ENCODE measurements around the gene CCL2.

The CCL2 gene

DNA sequence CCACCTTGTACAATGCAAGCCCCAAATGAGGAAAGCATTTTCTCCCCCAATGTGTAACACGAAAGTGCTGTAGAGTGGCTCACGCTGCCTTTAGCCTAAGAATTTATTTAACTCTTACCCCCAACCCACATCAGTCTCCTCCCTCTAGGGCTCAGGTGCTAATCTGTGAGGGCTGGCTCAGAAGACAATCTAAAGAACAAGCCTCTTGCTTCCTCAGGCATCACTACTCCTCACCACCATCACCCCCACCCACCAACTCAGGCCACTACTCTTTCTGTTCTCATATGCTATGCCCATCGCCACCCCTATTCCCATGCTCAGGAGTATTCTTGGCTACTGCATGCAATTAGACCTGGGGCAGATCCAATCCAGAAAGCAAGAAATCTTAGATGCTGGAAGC is 3.9 kb upstream of the CCL2 start:
- H3K4me3 Mint-ChIP-seq, result no peak overlapping the region
- peaks cover 9% of the 10 kb centered on the region for H3K4me1 Mint-ChIP-seq
- H3K27me3 Mint-ChIP-seq, result peaks cover 37% of the 10 kb centered on the region
- no peaks in the 10 kb centered on the region for H3K9me3 Mint-ChIP-seq
- no peak for ATAC-seq
- H3K27ac Mint-ChIP-seq, result no peak overlapping the region
- DNase-seq, result no peak

DNA sequence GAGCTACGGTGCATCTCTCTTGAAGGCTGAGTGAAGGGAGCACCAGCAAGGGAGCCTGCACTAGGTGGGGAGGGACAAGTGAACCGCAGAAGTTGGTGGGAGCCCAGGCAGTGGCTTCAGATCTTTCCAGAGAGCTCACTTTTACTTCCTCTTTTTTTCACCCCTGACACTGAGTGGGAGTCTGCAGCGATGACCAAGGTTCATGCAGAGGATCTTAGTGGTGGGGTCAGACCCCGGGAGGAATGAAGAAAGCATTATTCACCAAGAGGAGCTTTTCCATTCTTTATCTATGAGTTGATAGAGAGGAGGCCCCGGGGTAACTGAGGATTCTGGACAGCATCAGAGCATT is 3.0 kb upstream of the CCL2 start:
- Mint-ChIP-seq H3K4me1 (peaks cover 9% of the 10 kb centered on the region), H3K27me3 (peaks cover 43% of the 10 kb centered on the region), H3K9me3 (no peaks in the 10 kb centered on the region), H3K4me3 (no peak overlapping the region), H3K27ac (no peak overlapping the region)
- ATAC-seq (no peak), DNase-seq (no peak)

- H3K4me3 Mint-ChIP-seq, result no peak overlapping the region
- DNase-seq (no peak), ATAC-seq (no peak)
- H3K4me1 Mint-ChIP-seq, result peaks cover 9% of the 10 kb centered on the region
- H3K27ac Mint-ChIP-seq, result peak overlapping the region in 1 of 2 donors; percentile 35
- peaks cover 48% of the 10 kb centered on the region for H3K27me3 Mint-ChIP-seq
- H3K9me3 Mint-ChIP-seq, result no peaks in the 10 kb centered on the region
Measured at GRCh38 chr17:34252444-34253138, 2.5 kb upstream of the CCL2 start.

DNA sequence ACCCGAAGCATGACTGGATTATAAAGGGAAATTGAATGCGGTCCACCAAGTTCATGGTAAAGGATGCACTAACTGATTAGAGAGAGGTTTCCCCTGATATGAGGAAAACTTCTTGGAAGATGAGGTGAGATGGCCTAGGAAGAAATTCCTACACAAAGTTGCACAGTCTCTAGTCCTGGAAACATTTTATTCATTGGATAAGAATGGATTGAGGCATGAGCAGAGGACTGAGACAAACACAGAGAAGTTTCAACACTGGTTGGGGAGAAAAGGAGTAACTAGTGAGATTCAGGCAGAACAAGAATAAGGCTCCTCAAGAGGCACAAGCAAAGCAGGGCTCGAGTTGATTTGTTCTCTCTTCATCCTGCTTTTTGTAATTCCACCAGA is 2.0 kb upstream of the CCL2 start:
- Mint-ChIP-seq H3K4me3 (no peak overlapping the region), H3K27me3 (peaks cover 53% of the 10 kb centered on the region), H3K27ac (peak overlapping the region in 1 of 2 donors; percentile 35), H3K4me1 (peaks cover 9% of the 10 kb centered on the region), H3K9me3 (no peaks in the 10 kb centered on the region)
- DNase-seq, result no peak
- ATAC-seq, result no peak

DNA sequence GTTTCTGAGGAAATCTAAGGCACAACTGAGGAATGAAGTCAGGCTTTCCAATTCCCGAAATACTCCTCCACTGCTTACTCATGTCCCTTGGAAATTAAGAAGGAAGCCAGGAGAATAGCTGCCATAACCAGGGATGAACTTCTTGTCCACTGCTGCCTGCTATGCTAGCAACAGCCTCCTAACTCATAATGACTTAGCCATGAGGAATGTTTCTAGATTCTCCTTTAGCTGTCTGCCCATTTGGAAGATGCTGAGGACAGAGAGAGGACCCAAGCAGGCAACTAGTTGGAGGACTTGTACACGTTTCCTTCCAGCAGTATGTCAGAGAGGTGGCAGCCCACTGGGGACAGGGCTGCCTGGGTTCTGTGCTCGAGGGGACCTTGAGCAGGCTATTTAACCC is 939 bp upstream of the CCL2 start:
- no peak for DNase-seq
- Mint-ChIP-seq H3K27ac (no peak overlapping the region), H3K4me1 (peaks cover 9% of the 10 kb centered on the region), H3K9me3 (no peaks in the 10 kb centered on the region), H3K27me3 (peaks cover 58% of the 10 kb centered on the region), H3K4me3 (no peak overlapping the region)
- ATAC-seq, result no peak

GRCh38 chr17:34255381-34255732 is 272 bp downstream of the CCL2 start:
- Mint-ChIP-seq H3K27ac (peak overlapping the region in 1 of 2 donors; percentile 49), H3K4me3 (peak overlapping the region in 1 of 2 donors; percentile 20), H3K4me1 (peaks cover 9% of the 10 kb centered on the region), H3K9me3 (no peaks in the 10 kb centered on the region), H3K27me3 (peaks cover 63% of the 10 kb centered on the region)
- ATAC-seq (no peak), DNase-seq (no peak)

- peaks cover 64% of the 10 kb centered on the region for H3K27me3 Mint-ChIP-seq
- no peak overlapping the region for H3K4me3 Mint-ChIP-seq
- H3K4me1 Mint-ChIP-seq, result peaks cover 9% of the 10 kb centered on the region
- no peaks in the 10 kb centered on the region for H3K9me3 Mint-ChIP-seq
- DNase-seq, result no peak
- ATAC-seq, result no peak
- H3K27ac Mint-ChIP-seq, result no peak overlapping the region
Measured at GRCh38 chr17:34255841-34256240, 756 bp downstream of the CCL2 start.

DNA sequence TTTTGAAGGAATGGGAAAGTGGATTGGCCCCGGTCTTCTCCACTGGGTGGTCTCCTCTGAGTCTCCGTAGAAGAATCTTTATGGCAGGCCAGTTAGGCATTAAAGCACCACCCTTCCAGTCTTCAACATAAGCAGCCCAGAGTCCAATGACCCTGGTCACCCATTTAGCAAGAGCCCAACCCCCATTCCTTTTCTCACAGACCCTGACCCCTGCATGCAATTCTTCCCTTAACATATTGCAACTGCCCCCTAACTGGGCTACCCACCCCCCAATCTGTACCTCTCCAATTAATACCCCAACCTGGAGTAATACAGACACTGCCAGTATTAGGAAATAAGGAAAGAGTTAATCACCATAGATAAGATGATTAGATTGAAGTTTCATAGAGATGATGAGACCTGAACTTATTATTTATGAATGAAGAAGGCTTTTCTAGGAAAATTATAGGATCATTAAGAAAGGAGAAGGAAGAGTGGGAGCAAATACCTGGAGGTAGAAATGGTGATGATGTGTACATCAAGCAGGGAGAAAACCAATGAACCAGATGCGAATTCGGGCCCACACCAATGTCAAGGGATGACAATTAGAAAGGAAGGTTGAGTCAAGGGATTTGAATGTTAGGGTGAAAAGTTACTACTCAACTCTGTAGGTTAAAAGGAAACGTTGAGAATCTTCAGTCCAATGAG is 2.4 kb downstream of the CCL2 start:
- Mint-ChIP-seq H3K4me3 (no peak overlapping the region), H3K27me3 (peaks cover 64% of the 10 kb centered on the region), H3K4me1 (peaks cover 9% of the 10 kb centered on the region), H3K9me3 (no peaks in the 10 kb centered on the region), H3K27ac (peak overlapping the region in 1 of 2 donors; percentile 68)
- ATAC-seq, result no peak
- DNase-seq, result no peak

- Mint-ChIP-seq H3K4me3 (no peak overlapping the region), H3K4me1 (peaks cover 9% of the 10 kb centered on the region)
- ATAC-seq, result no peak
Measured at GRCh38 chr17:34257986-34258326, 2.9 kb downstream of the CCL2 start.

DNA sequence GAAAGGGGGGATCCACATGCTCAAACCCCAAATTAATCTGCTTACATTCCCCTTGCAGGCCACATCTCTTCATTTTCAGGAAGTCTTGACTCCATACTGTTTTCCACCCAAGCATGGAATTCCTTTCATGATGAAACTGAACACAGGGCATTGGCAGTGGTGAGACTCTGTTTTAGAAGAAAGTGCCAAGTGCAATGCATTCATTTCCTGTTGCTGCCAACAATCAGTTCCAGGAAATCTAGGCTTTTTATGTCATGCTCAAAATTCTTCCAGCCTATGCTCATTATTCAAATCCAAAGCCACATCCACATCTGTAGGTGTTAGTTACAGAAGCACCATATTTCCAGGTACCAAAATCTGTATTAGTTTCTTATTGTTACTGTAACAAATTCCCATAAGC is 4.1 kb downstream of the CCL2 start:
- no peak overlapping the region for H3K4me3 Mint-ChIP-seq
- no peak overlapping the region for H3K27ac Mint-ChIP-seq
- peaks cover 50% of the 10 kb centered on the region for H3K27me3 Mint-ChIP-seq
- H3K4me1 Mint-ChIP-seq, result peaks cover 9% of the 10 kb centered on the region
- H3K9me3 Mint-ChIP-seq, result no peaks in the 10 kb centered on the region
- ATAC-seq, result no peak
- no peak for DNase-seq

More at GRCh38 chr17:34257986-34258326, 2.9 kb downstream of the CCL2 start:
- no peaks in the 10 kb centered on the region for H3K9me3 Mint-ChIP-seq
- peaks cover 59% of the 10 kb centered on the region for H3K27me3 Mint-ChIP-seq
- no peak for DNase-seq
- H3K27ac Mint-ChIP-seq, result no peak overlapping the region

DNA sequence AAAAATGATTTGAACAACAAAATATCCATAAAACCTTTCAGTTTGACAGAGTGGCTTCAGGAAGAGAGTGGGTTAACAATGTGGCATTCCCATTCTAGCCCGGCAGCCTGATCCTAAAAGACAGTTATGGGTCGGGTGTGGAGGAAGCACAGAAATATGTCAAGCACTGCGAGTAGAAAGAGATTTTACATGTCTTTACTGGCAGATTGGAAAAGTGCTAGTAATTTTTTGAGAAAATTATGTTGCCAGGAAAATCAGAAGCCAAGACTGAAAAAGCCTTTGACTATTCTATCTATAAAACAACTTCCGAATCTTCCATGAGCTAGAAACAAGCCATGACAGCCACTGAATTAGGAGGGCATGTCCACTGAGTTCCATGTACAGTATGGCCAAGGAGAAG is 5.8 kb downstream of the CCL2 start:
- no peak overlapping the region for H3K27ac Mint-ChIP-seq
- no peaks in the 10 kb centered on the region for H3K4me1 Mint-ChIP-seq
- no peaks in the 10 kb centered on the region for H3K9me3 Mint-ChIP-seq
- ATAC-seq (no peak), DNase-seq (no peak)
- H3K4me3 Mint-ChIP-seq, result no peak overlapping the region
- peaks cover 51% of the 10 kb centered on the region for H3K27me3 Mint-ChIP-seq

GRCh38 chr17:34261568-34262337 is 6.7 kb downstream of the CCL2 start:
- Mint-ChIP-seq H3K4me1 (no peaks in the 10 kb centered on the region), H3K4me3 (no peak overlapping the region), H3K9me3 (no peaks in the 10 kb centered on the region), H3K27me3 (peaks cover 51% of the 10 kb centered on the region), H3K27ac (no peak overlapping the region)
- DNase-seq, result peak in 1 of 2 donors; percentile 15
- ATAC-seq, result peak; percentile 43

DNA sequence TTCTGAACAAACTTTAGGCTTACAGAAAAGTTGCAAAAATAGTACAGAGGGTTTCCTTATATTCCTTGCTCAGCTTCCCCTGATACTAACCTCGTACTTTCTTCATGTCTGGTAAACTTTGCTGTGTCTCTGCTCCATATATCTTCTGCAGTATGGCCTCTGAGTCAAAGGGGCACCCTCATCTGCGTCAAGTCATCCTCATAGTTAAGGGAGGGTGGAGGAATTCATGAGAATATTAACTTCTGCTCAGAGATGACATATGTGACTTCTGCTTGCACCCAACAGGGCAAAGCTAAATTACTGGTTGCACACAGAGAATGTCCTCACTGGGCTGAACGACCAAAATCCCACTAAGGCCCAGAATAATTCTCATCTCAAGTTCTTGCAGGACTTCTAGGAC is 10.6 kb downstream of the CCL2 start:
- DNase-seq, result no peak
- H3K4me1 Mint-ChIP-seq, result no peaks in the 10 kb centered on the region
- no peak overlapping the region for H3K4me3 Mint-ChIP-seq
- no peak overlapping the region for H3K27ac Mint-ChIP-seq
- H3K27me3 Mint-ChIP-seq, result peaks cover 48% of the 10 kb centered on the region
- ATAC-seq, result no peak
- no peaks in the 10 kb centered on the region for H3K9me3 Mint-ChIP-seq

- DNase-seq, result no peak
- Mint-ChIP-seq H3K27me3 (peaks cover 72% of the 10 kb centered on the region), H3K9me3 (no peaks in the 10 kb centered on the region), H3K4me3 (no peak within 1 kb of the TSS), H3K4me1 (no peaks in the 10 kb centered on the region), H3K27ac (no peak within 1 kb of the TSS)
- ATAC-seq, result no peak
Measured at GRCh38 chr17:34269969-34270368, 14.9 kb downstream of the CCL2 start, which contains the start of gene CCL7. Gene CCL7 (plus strand): TSS chr17:34270221. CDS start chr17:34270291, 70 bp downstream.

GRCh38 chr17:34275881-34276280 is 20.8 kb downstream of the CCL2 start:
- Mint-ChIP-seq H3K27me3 (peaks cover 68% of the 10 kb centered on the region), H3K4me1 (no peaks in the 10 kb centered on the region), H3K4me3 (no peak overlapping the region), H3K9me3 (no peaks in the 10 kb centered on the region), H3K27ac (no peak overlapping the region)
- DNase-seq (no peak), ATAC-seq (no peak)

- Mint-ChIP-seq H3K27ac (no peak overlapping the region), H3K4me3 (no peak overlapping the region), H3K27me3 (peaks cover 68% of the 10 kb centered on the region), H3K4me1 (no peaks in the 10 kb centered on the region), H3K9me3 (no peaks in the 10 kb centered on the region)
- DNase-seq, result no peak
- ATAC-seq, result no peak
Measured at GRCh38 chr17:34276826-34277225, 21.7 kb downstream of the CCL2 start.
